Activated naive CD4-positive, alpha-beta T cell treated with anti-CD3 and anti-CD28 coated beads for 36 hours (primary cell): Measurements from ENCODE around the gene WDR5. TPM values are rescaled to one million over a fixed set of nuclear protein-coding genes. Genes with fewer than 3 reads are reported as not detected.

Source experiments
- CTCF ChIA-PET: fragments of 350-600 bp; sonication (Branson Sonifier 250); formaldehyde crosslinking; loops from one replicate; lab custom pipeline; 2021; ENCODE audit warnings: antibody characterized with exemption; lab: Charles Lee
- DNase-seq: peaks from one replicate; pipeline ENCODE4 v3.0.0-alpha.2; 2020
- H3K27ac Mint-ChIP-seq: one replicate; pipeline ENCODE4 v1.8.0; 2021; ENCODE audit warnings: mild to moderate bottlenecking, mixed read lengths
- H3K27me3 Mint-ChIP-seq: one replicate; pipeline ENCODE4 v1.8.0; 2021; ENCODE audit warnings: low read depth, mixed read lengths
- H3K36me3 Mint-ChIP-seq: one replicate; pipeline ENCODE4 v1.8.0; 2021; ENCODE audit warnings: low read depth, mixed read lengths
- H3K4me1 Mint-ChIP-seq: one replicate; pipeline ENCODE4 v1.8.0; 2021; ENCODE audit warnings: low read depth, mixed read lengths
- H3K4me3 Mint-ChIP-seq: one replicate; pipeline ENCODE4 v1.8.0; 2021; ENCODE audit warnings: mild to moderate bottlenecking, moderate library complexity, mixed read lengths
- H3K9me3 Mint-ChIP-seq: one replicate; pipeline ENCODE4 v1.8.0; 2021; ENCODE audit warnings: mixed read lengths
- intact Hi-C: fragments of 100-400 bp; cut with micrococcal nuclease; formaldehyde crosslinking; loops from one replicate; pipeline ENCODE4 v1.15.1; 2023
- total RNA-seq, 2 experiments: library from RNA; stranded (reverse); gene quantifications; one replicate each; pipeline ENCODE4 v1.2.3, GENCODE V29; 2021

Gene WDR5
- total RNA-seq, 2 experiments from 2014 or later = 39.4 to 40.4 TPM

DNA sequence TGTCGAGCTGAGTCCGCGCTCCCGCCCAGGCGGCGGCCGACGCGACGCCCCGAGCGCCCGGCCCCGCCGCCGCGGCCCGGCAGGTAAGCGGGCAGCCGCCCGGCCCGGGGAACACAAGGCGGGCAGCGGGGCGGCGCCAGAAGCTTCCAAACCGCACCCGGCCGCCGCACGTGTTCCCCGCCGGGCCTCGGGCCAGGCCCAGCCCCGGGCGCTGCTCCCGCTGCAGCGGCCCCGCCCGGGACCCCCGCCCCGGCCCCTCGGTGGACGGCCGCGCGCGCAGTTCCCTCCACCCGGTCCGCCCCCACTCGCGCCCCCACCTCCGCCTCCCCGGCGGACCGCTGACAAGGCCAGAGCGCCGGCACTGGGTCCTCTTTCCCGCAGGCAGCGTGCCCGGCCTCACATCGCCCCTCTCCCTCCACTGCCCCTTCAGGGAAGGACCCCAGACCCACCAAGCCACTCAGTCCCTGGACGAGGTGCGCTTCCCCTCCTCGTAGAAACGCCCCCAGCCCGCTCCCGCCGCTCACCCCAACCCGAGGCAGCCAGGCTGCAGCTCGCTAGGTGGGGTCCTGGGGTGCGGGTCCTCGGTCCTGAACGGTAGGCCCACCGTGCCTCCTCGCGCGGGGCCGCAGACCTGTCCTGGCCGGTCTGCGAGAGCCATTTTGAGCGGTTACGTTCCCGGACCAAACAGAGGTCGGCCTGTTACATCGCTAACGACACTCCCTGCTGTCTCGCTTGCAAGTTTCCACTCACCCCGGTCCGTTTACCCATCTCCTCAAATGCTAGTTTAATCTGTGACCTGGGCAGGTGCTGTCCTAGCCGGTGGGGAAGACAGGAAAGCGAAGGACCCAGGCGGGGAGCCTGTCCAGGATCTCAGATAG is 475 bp downstream of the WDR5 start:
- H3K4me3 Mint-ChIP-seq = peak overlapping the region; percentile 86
- H3K9me3 Mint-ChIP-seq = no peaks in the 10 kb centered on the region
- DNase-seq = peak; percentile 26
- no peaks in the 10 kb centered on the region for H3K27me3 Mint-ChIP-seq
- H3K4me1 Mint-ChIP-seq = peaks cover 37% of the 10 kb centered on the region
- intact Hi-C loops = loop anchor here (5.0 kb wide), 1 partner anchor 109 kb away; the partner anchor contains the start of gene BRD3OS
- peaks cover 22% of the 10 kb centered on the region for H3K36me3 Mint-ChIP-seq
- CTCF ChIA-PET = interaction anchor here (0.8 to 0.9 kb wide), 2 partner anchors 13 to 29 kb away, joined by 3 read pairs; partner anchors contain the start of gene RNU6ATAC
- H3K27ac Mint-ChIP-seq = peak overlapping the region; percentile 37

DNA sequence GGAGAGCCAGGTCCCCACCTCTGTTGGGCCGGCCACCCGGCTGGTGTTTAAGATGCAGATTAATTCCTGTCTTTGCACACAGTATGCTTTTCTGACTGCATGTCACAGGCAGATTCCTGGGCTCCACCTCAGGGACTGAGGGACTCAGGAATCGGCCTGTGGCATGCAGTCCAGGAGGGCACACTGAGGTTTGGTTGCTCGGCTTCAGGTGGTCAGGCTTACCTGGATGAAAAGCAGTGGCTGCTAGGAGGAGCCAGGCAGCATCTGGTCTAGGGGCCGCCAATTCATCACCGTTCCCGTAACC is 1.1 kb downstream of the WDR5 start:
- peaks cover 37% of the 10 kb centered on the region for H3K4me1 Mint-ChIP-seq
- peak overlapping the region; percentile 85 for H3K4me3 Mint-ChIP-seq
- DNase-seq = no peak
- no peaks in the 10 kb centered on the region for H3K9me3 Mint-ChIP-seq
- CTCF ChIA-PET = no interaction called here
- H3K27ac Mint-ChIP-seq = no peak overlapping the region
- peaks cover 27% of the 10 kb centered on the region for H3K36me3 Mint-ChIP-seq
- H3K27me3 Mint-ChIP-seq = no peaks in the 10 kb centered on the region
- intact Hi-C loops = loop anchor here (5.0 kb wide), 1 partner anchor 110 kb away; the partner anchor contains the start of gene BRD3OS

DNA sequence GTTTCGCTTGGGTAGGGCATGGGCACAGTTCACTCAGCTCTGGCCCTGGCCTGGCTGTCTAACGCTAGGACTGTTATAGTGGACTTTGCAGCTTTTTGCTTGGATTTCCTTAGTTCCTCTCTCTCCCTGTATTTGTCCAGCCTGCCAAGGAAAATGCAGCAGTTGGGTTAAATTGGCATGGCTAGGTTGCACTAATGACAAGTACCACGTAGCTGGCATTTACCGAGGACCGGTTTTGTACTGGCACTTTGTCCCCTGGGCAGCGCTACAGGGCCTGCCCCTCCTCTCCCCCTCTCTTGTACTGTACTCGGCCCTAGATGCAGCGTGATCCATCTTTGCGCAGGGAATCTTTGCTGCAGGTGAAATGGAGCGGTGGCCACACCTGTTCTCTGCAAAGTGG is 2.4 kb downstream of the WDR5 start:
- Mint-ChIP-seq H3K36me3 (peaks cover 36% of the 10 kb centered on the region), H3K27ac (no peak overlapping the region), H3K4me1 (peaks cover 35% of the 10 kb centered on the region), H3K4me3 (peak overlapping the region; percentile 56), H3K27me3 (no peaks in the 10 kb centered on the region), H3K9me3 (no peaks in the 10 kb centered on the region)
- CTCF ChIA-PET = interaction anchor here (2.0 kb wide), 1 partner anchor 25 kb away, joined by 7 read pairs; no protein-coding TSS in a partner anchor
- intact Hi-C loops = loop anchor here (5.0 kb wide), 1 partner anchor 111 kb away; the partner anchor contains the start of gene BRD3OS
- DNase-seq = no peak

DNA sequence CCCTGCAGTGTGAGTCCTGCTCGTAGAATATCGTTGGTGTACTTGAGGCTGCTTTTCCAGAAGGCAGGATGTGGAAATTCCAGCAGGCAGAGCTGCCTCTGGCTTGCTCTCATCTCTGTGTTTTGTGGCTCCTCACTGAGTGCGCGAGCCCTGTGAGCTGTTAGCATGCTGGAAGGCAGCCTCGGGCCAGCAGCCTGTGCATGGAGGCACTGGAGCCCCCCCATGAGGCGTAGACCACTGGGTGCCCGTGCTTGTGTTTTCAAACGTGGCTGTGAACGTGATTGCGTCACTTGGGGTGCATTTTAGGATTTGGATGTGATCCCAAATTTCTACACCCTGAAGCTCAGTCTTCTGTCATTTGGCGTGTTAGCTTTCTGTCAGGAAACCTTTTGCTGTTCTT is 3.2 kb downstream of the WDR5 start:
- H3K36me3 Mint-ChIP-seq = peaks cover 36% of the 10 kb centered on the region
- DNase-seq = no peak
- intact Hi-C loops = loop anchor here (5.0 kb wide), 1 partner anchor 112 kb away; the partner anchor contains the start of gene BRD3OS
- CTCF ChIA-PET = interaction anchor here (2.0 kb wide), 1 partner anchor 24 kb away, joined by 7 read pairs; no protein-coding TSS in a partner anchor
- H3K9me3 Mint-ChIP-seq = no peaks in the 10 kb centered on the region
- no peaks in the 10 kb centered on the region for H3K27me3 Mint-ChIP-seq
- H3K27ac Mint-ChIP-seq = no peak overlapping the region
- no peak overlapping the region for H3K4me3 Mint-ChIP-seq
- H3K4me1 Mint-ChIP-seq = peaks cover 32% of the 10 kb centered on the region

DNA sequence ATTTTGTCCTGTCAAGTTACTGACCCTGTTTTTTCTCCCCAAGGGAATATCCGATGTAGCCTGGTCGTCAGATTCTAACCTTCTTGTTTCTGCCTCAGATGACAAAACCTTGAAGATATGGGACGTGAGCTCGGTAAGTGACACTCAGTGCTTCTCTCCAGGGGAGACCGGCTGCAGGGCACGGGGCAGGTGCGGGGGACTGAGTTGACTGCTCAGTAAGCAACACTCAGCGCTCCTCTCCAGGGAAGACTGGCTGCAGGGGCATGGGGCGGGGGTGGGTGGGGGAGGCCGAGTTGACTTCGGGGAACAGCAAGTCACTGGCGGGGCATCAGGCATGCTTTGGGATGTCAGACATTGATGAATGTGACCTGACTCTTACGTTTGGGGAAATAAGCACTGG is 6.0 kb downstream of the WDR5 start:
- intact Hi-C loops = no loop called here
- no peak overlapping the region for H3K4me3 Mint-ChIP-seq
- H3K9me3 Mint-ChIP-seq = no peaks in the 10 kb centered on the region
- no peak overlapping the region for H3K27ac Mint-ChIP-seq
- DNase-seq = no peak
- H3K27me3 Mint-ChIP-seq = no peaks in the 10 kb centered on the region
- peaks cover 47% of the 10 kb centered on the region for H3K36me3 Mint-ChIP-seq
- H3K4me1 Mint-ChIP-seq = peaks cover 22% of the 10 kb centered on the region
- CTCF ChIA-PET = no interaction called here

DNA sequence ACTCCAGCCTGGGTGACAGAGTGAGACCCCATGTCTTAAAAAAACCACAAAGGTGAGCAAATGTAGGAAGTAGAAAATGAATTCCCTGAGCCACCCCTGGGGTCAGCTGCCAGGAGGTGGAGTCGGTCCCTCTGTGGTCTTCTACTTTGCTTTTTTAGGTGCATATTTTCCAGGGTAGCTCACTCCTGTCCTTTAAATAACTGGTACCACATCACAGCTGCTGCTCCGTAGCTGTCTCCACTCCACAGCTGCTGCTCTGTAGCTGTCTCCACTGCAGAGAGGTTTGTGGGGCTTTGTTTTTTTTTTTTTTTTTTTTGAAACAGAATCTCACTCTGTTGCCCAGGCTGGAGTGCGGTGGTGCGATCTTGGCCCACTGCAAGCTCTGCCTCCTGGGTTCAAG is 8.9 kb downstream of the WDR5 start:
- H3K36me3 Mint-ChIP-seq = peaks cover 50% of the 10 kb centered on the region
- H3K4me1 Mint-ChIP-seq = no peaks in the 10 kb centered on the region
- no peak overlapping the region for H3K4me3 Mint-ChIP-seq
- H3K9me3 Mint-ChIP-seq = no peaks in the 10 kb centered on the region
- H3K27ac Mint-ChIP-seq = no peak overlapping the region
- CTCF ChIA-PET = no interaction called here
- intact Hi-C loops = no loop called here
- no peaks in the 10 kb centered on the region for H3K27me3 Mint-ChIP-seq
- no peak for DNase-seq

DNA sequence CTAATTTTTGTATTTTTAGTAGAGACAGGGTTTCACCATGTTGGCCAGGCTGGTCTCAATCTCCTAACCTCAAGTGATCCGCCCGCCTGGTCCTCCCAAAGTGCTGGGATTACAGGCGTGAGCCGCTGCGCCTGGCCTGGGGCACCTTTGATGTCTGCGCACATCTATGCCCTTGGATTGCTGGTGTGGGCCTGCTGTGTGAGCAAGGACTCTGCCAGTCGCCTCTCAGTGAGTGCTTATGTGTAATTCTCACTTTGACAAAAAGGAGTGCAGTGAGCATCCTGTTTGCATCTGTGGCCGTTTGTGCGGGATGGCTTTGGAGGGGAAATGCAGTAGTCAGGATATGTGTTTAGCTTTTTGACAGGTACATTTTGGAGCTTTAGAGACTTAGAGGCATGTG is 9.4 kb downstream of the WDR5 start:
- Mint-ChIP-seq H3K27me3 (no peaks in the 10 kb centered on the region), H3K9me3 (no peaks in the 10 kb centered on the region), H3K36me3 (peaks cover 46% of the 10 kb centered on the region), H3K4me3 (no peak overlapping the region), H3K4me1 (no peaks in the 10 kb centered on the region), H3K27ac (no peak overlapping the region)
- intact Hi-C loops = no loop called here
- no peak for DNase-seq
- CTCF ChIA-PET = interaction anchor here (0.7 to 0.9 kb wide), 2 partner anchors 26 to 177 kb away, joined by 3 to 4 read pairs; no protein-coding TSS in a partner anchor

DNA sequence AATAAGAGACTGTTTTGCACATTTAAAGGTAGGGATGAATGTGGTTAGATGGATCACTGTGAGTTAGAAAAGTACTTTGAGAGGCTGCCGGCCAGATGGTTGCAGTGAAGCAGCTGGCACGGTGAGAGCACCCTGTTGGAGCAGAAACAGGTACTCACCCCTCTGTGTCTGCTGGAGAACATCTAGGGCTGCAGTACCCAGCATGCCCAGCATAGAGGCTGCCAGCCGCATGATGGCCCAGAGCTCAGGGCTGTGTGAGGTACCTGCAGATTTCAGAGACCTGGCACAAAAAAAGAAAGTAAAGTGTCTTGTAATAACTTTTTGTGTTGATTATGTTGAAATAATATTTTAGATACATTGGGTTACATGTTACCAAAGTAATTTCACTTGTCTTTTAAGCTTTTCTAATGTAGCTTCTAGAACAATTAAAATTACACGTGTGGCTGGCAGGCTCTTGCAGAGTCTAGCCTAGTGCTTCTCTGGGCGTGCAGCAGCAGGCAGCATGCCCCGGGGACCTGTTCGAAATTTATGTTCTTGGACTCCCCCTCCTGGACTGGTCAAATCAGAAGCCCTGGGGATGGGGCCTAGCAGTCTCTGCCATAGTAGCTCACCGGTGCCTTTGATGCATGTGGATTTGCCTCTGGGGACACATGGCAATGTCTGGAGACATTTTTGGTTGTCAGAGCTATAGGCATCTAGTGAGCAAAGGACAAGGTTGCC is 11.1 kb downstream of the WDR5 start:
- CTCF ChIA-PET = no interaction called here
- Mint-ChIP-seq H3K9me3 (no peaks in the 10 kb centered on the region), H3K4me3 (no peak overlapping the region), H3K27ac (no peak overlapping the region), H3K4me1 (no peaks in the 10 kb centered on the region), H3K27me3 (no peaks in the 10 kb centered on the region), H3K36me3 (peaks cover 42% of the 10 kb centered on the region)
- DNase-seq = no peak
- intact Hi-C loops = no loop called here

DNA sequence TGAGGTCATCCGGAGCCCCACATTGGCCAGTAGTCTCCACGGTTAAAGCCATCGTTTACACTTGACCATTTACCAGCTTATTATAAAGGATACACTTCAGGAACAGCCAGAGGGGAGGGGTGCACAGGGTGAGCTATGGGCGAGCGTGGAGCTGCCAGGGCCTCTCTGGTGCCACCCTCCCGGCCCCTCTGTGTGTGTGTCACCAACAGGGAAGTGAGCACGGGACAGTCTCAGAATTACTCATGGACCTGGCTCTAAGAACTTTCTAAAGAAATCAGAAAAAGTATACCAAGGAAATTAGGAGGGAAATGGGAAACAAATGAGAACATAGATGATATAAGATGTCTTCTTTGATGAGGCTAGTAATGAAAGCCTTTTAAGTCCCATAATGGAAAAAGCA is 13.5 kb downstream of the WDR5 start:
- Mint-ChIP-seq H3K9me3 (no peaks in the 10 kb centered on the region), H3K27me3 (no peaks in the 10 kb centered on the region), H3K36me3 (peaks cover 36% of the 10 kb centered on the region), H3K4me1 (no peaks in the 10 kb centered on the region), H3K4me3 (no peak overlapping the region), H3K27ac (no peak overlapping the region)
- CTCF ChIA-PET = interaction anchor here (0.6 to 1.1 kb wide), 2 partner anchors 14 to 144 kb away, joined by 3 to 4 read pairs; partner anchors contain the start of gene WDR5
- no peak for DNase-seq
- intact Hi-C loops = no loop called here

DNA sequence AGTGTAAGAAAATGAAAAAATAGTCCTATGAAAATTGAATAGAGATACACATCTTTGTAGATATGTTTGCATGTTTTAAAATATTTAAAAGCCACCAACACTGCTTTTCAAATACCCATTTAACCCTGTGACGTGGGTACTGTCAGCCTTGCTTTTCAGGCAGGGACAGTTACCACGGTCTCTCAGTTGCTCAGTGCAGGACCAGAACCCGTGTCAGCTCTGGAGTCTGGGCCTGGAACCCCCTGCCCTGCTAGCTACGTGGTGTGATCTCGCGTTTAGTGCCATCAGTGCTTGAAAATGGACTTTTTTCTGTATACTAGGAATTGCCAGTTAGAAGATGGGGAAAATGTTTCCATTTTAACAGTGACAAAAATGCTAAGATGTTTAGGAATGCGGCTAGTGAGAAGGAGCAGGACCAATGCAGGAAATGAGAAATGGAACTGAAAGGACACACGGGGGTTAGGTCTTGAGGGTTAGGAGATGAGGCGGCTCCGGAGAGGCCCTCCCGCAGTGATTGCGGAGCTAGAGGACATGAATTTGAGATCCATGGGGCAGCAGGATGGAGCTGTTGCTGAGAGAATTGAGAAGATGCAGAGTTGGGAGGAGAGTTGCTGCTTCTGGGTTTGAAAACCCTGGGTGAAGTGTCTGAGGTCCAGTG is 14.8 kb downstream of the WDR5 start:
- H3K4me1 Mint-ChIP-seq = no peaks in the 10 kb centered on the region
- no peak for DNase-seq
- no peak overlapping the region for H3K4me3 Mint-ChIP-seq
- H3K9me3 Mint-ChIP-seq = no peaks in the 10 kb centered on the region
- H3K27me3 Mint-ChIP-seq = no peaks in the 10 kb centered on the region
- no peak overlapping the region for H3K27ac Mint-ChIP-seq
- CTCF ChIA-PET = no interaction called here
- peaks cover 35% of the 10 kb centered on the region for H3K36me3 Mint-ChIP-seq
- intact Hi-C loops = no loop called here

DNA sequence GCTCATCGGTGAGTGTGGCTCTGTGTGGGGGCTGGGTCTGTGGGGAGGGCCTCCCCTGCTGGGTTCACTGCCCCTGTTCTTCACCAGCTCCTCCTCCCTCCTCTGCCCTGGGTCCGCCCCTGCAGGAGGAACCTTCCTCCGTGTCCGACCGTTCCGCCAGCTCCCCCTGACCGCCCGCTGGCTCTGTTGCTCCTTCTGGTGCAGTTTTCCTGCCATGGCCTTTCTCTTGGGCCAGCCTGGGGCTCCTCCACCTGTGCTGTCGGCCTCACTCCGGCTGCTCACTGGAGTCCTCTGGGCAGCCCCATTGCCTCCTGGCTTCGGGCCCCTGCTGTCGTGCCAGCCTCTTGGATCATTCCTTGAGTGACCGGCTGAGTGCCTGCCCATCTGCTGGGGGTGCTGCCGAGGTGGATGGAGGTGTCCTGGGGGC is 16.2 kb downstream of the WDR5 start:
- intact Hi-C loops = no loop called here
- H3K27me3 Mint-ChIP-seq = no peaks in the 10 kb centered on the region
- peaks cover 32% of the 10 kb centered on the region for H3K36me3 Mint-ChIP-seq
- H3K27ac Mint-ChIP-seq = no peak overlapping the region
- no peaks in the 10 kb centered on the region for H3K4me1 Mint-ChIP-seq
- no peaks in the 10 kb centered on the region for H3K9me3 Mint-ChIP-seq
- no peak for DNase-seq
- CTCF ChIA-PET = no interaction called here
- H3K4me3 Mint-ChIP-seq = no peak overlapping the region

DNA sequence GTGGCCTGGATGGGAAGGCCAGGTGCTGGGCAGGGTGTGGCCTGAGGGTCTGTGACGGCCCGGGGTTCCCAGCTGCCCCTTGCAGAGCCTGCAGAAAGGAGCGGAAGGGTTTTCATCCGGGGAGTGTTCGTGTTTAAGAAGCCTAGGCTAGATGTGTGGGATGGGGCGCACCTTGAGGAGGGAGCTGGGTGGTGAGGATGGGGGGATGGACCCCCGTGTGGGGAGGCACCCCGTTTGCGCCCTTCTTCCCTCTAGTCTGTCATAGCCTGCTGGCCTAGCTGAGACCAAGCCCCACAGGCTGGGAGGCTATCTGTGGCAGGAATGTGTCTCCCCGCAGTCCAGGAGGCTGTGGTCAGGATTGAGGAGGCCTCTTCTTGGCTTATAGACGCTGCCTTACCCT is 16.6 kb downstream of the WDR5 start:
- CTCF ChIA-PET = interaction anchor here (1.1 kb wide), 1 partner anchor 11 kb away, joined by 3 read pairs; no protein-coding TSS in a partner anchor
- H3K9me3 Mint-ChIP-seq = no peaks in the 10 kb centered on the region
- H3K36me3 Mint-ChIP-seq = peaks cover 30% of the 10 kb centered on the region
- no peak for DNase-seq
- H3K27ac Mint-ChIP-seq = no peak overlapping the region
- no peak overlapping the region for H3K4me3 Mint-ChIP-seq
- H3K4me1 Mint-ChIP-seq = no peaks in the 10 kb centered on the region
- intact Hi-C loops = no loop called here
- H3K27me3 Mint-ChIP-seq = no peaks in the 10 kb centered on the region
